Smooth muscle cell (in vitro differentiated cells): Measurements from ENCODE around the gene COA3. TPM values are rescaled to one million over a fixed set of nuclear protein-coding genes. Genes with fewer than 3 reads are reported as not detected.

Experiments
- DNase-seq: peaks from one replicate; lab custom pipeline; 2025; ENCODE audit not compliant: unreplicated experiment; lab: John Stamatoyannopoulos, UW
- H2AFZ ChIP-seq: fragments of 200-600 bp; sonication (generic); 2 replicates; pipeline ENCODE4 v1.6.0; 2016; ENCODE audit warnings: antibody characterized with exemption, low read depth, mild to moderate bottlenecking
- H3F3A ChIP-seq: fragments of 200-600 bp; sonication (generic); 2 replicates; pipeline ENCODE4 v1.6.0; 2017; ENCODE audit warnings: antibody characterized with exemption, low read depth
- H3K27ac ChIP-seq: fragments of 200-600 bp; sonication (generic); 2 replicates; pipeline ENCODE4 v1.5.1; 2016; ENCODE audit warnings: low read depth, mild to moderate bottlenecking
- H3K27me3 ChIP-seq: fragments of 200-600 bp; sonication (generic); 2 replicates; pipeline ENCODE4 v1.6.1; 2016; ENCODE audit warnings: low read depth, mild to moderate bottlenecking
- H3K36me3 ChIP-seq: fragments of 200-600 bp; sonication (generic); 2 replicates; pipeline ENCODE4 v1.5.1; 2016; ENCODE audit warnings: low read depth
- H3K4me1 ChIP-seq: fragments of 200-600 bp; sonication (generic); 2 replicates; pipeline ENCODE4 v1.5.1; 2016; ENCODE audit warnings: low read depth
- H3K4me2 ChIP-seq: fragments of 200-600 bp; sonication (generic); 2 replicates; pipeline ENCODE4 v1.6.0; 2016; ENCODE audit warnings: mild to moderate bottlenecking
- H3K4me3 ChIP-seq: fragments of 200-600 bp; sonication (generic); 2 replicates; pipeline ENCODE4 v1.5.1; 2016; ENCODE audit warnings: mild to moderate bottlenecking
- H3K79me2 ChIP-seq: fragments of 200-600 bp; sonication (generic); 2 replicates; pipeline ENCODE4 v1.6.0; 2016; ENCODE audit warnings: low read depth, mild to moderate bottlenecking
- H3K9ac ChIP-seq: fragments of 200-600 bp; sonication (generic); 2 replicates; pipeline ENCODE4 v1.6.0; 2016; ENCODE audit warnings: low read depth
- H3K9me3 ChIP-seq: fragments of 200-600 bp; sonication (generic); replicated peaks from 2 replicates; pipeline ENCODE4 v1.5.1; 2016; ENCODE audit warnings: low read depth
- H4K20me1 ChIP-seq: fragments of 200-600 bp; sonication (generic); 2 replicates; pipeline ENCODE4 v1.6.0; 2016; ENCODE audit warnings: low read depth
- CTCF ChIP-seq: fragments of 200-600 bp; sonication (generic); IDR thresholded peaks from 2 replicates; pipeline ENCODE4 v1.5.1; 2017; ENCODE audit warnings: borderline replicate concordance, mild to moderate bottlenecking, antibody characterized with exemption; ENCODE audit not compliant: insufficient read depth, poor library complexity, severe bottlenecking
- WGBS: methylation state at CpG from one replicate; pipeline ENCODE4 v1.1.7; 2016; ENCODE audit warnings: low lambda C conversion rate; 5-methylcytosine and 5-hydroxymethylcytosine counted together
- polyA plus RNA-seq: library from polyadenylated mRNA; unstranded; fragments of >200 nt; fragmentation: Nextera tagmentation; extraction: Ambion mirVana; gene quantifications from 2 replicates; pipeline ENCODE4 v1.2.1, GENCODE V29; 2016
- total RNA-seq: library from RNA; depleted of rRNA; stranded (reverse); fragments of >200 nt; gene quantifications from 2 replicates; pipeline ENCODE4 v1.2.3, GENCODE V29; 2014

The COA3 gene
- total and polyA plus RNA-seq, 2 experiments from 2014 or later: 106 to 127 TPM

- Histone ChIP-seq H3K27ac (no peak within 1 kb of the TSS), H3K9me3 (no peaks in the 10 kb centered on the region), H3K27me3 (no peaks in the 10 kb centered on the region), H4K20me1 (peaks cover 6% of the 10 kb centered on the region), H3K36me3 (peaks cover 10% of the 10 kb centered on the region), H3K4me1 (no peaks in the 10 kb centered on the region), H3K4me3 (no peak within 1 kb of the TSS), H3F3A (peaks cover 6% of the 10 kb centered on the region), H3K9ac (no peak within 1 kb of the TSS), H3K79me2 (no peaks in the 10 kb centered on the region), H3K4me2 (no peak within 1 kb of the TSS), H2AFZ (no peak within 1 kb of the TSS)
- WGBS: 99% methylated on average over 4 of the region's 4 CpGs
- no peak for TF ChIP-seq CTCF
- no peak for DNase-seq
These were observed 45.8 kb upstream of the COA3 start, which contains the start of gene AOC2 for GRCh38 chr17:42844271-42844670. TSS of gene AOC2 (plus strand) at chr17:42844580. CDS start at chr17:42844627, 47 bp downstream.

- no peaks in the 10 kb centered on the region for H3K27me3 ChIP-seq
- H3K9ac ChIP-seq: no peak overlapping the region
- H3K79me2 ChIP-seq: no peaks in the 10 kb centered on the region
- peaks cover 10% of the 10 kb centered on the region for H3K36me3 ChIP-seq
- no peaks in the 10 kb centered on the region for H3K4me1 ChIP-seq
- 68% methylated on average over 6 of the region's 6 CpGs for WGBS
- no peak overlapping the region for H2AFZ ChIP-seq
- no peak overlapping the region for H3K4me3 ChIP-seq
- no peaks in the 10 kb centered on the region for H3K9me3 ChIP-seq
- peak; percentile 94 for TF ChIP-seq CTCF
- no peak for DNase-seq
- H3K4me2 ChIP-seq: no peak overlapping the region
- peaks cover 6% of the 10 kb centered on the region for H3F3A ChIP-seq
- no peak overlapping the region for H3K27ac ChIP-seq
- H4K20me1 ChIP-seq: peaks cover 6% of the 10 kb centered on the region
These were observed 44.9 kb upstream of the COA3 start for GRCh38 chr17:42843358-42843934.

GRCh38 chr17:42841975-42842685 lies 43.6 kb upstream of the COA3 start:
- no peak overlapping the region for H3K9ac ChIP-seq

More at GRCh38 chr17:42841975-42842685, 43.6 kb upstream of the COA3 start:
- Histone ChIP-seq H3K4me1 (no peaks in the 10 kb centered on the region), H4K20me1 (peaks cover 5% of the 10 kb centered on the region), H3K27me3 (no peaks in the 10 kb centered on the region), H3K79me2 (no peaks in the 10 kb centered on the region), H2AFZ (no peak overlapping the region), H3K27ac (no peak overlapping the region), H3K4me3 (no peak overlapping the region), H3K36me3 (peaks cover 10% of the 10 kb centered on the region), H3F3A (peaks cover 6% of the 10 kb centered on the region), H3K4me2 (no peak overlapping the region), H3K9me3 (no peaks in the 10 kb centered on the region)
- no peak for DNase-seq
- 92% methylated on average over 11 of the region's 11 CpGs for WGBS
- no peak for TF ChIP-seq CTCF
